NK-92 (cell line): ENCODE results near the gene PCK2.
A peak's percentile ranks its signal among the peaks of the same experiment; 100 is the strongest.

Source experiments
- DNase-seq: peaks from one replicate; lab custom pipeline; 2025; ENCODE audit not compliant: unreplicated experiment; lab: John Stamatoyannopoulos, UW

The PCK2 gene

DNA sequence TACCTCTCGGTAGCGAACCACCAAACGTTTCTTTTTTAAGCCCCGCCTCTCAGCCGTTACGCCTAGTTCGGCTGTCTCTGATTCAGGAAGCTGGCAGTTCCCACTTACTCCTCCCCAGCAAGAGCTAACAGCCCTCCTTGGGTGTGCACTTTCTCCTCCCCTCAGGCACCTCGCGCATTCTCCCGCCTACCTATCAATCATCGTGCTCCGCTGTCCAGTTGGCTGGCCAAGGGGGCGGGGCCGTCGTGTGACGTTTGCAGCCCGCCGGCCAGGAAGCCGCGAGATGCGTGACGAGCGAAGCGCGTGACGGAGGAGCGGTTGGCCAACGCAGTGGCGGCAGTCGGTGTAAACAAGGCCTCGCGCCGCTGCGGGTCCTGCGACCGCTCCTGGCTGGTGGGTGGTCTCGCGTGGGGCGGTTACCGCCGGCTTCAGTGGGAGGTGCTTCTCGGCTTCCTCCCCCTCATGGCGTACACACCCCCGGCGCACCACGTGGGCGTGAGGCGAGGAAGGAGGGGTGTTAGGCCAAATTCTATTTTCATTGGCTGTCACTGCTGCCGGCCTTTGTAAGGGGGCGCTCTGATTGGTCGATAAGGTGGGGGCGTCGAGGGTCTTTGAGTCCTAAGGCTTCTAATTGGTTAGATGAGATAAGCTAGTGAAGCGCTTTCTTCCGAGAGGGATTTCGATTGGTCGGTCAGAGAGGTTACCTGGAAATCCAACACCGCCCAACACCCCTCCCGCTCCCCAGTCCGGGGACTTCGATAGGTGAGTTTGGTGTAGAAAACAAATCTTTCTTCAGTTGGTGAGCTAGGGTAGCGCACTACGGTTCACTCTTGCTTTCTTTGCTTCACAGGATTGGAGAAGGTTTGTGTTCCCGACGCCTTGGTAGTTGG is 20.7 kb downstream of the PCK2 start, which contains the start of the genes DCAF11 and NRL:
TSS of gene DCAF11 (plus strand) at position 246 of the 890 bp plus-strand sequence. CDS start 818 bp downstream, outside the sequence.
TSS of gene NRL (minus strand) at position 418 of the 890 bp plus-strand sequence. CDS start 32,101 bp downstream, outside the sequence.
- peak; percentile 95 for DNase-seq

DNA sequence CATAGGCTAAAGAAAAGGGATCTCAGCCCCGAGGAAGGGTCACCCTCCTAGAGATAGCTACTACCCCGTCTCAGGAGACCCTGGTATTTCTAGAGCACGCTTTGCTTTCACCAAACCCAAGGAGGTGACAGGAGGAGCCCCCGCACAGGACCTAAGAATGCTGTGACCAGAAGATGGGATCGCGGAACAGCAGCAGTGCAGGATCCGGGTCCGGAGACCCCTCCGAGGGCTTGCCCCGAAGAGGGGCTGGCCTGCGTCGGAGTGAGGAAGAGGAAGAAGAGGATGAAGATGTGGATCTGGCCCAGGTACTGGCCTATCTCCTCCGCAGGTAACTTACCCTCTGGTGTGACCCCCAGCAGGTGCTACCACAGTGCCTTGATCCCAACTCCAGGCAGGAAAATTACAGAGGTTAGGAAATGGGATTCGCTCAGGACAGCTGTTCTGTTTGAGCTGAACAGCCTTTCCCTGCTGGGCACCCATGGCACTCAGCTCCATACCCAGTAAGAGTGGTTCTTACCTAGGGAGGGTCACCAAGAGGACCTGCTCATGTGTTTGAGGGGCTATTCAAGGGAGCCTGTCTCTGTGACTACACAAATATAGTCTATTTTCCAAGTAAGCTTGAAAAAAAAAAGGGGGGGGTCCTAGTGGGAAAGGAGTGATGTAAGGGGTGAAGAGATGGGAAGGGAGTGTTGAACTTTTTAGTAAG is 21.5 kb downstream of the PCK2 start:
- no peak for DNase-seq

DNA sequence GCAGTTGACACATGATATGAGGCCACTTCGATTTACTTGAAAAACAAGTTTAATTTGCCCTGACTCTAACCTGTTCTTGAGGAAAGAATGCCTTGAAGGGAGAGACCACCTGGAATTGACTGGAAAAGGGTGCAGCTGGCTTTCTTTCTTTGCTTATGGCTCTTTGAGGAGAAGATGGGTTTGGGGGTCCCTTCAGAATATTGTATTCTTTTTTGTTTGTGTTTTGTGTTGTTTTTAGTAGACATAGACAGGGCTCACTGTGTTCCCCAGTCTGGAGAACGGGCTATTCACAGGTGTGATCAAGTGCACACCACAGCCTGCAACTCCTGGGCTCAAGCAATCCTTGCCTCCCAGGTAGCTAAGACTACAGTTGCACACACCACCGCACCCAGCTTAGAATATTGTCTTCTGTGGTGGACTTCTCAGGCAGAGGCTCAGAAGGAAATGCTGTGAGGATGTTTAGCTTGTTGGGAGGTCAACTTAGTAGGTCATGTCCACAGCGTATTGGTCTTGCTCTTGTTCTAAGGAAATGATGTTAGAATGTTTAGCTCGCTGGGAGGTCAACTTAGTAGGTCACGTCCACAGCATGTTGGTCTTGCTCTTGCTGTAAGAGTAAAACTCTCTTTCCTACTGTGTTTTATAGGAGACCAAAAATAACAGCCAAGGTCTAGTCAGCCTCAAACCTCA is 22.2 kb downstream of the PCK2 start:
- no peak for DNase-seq

DNA sequence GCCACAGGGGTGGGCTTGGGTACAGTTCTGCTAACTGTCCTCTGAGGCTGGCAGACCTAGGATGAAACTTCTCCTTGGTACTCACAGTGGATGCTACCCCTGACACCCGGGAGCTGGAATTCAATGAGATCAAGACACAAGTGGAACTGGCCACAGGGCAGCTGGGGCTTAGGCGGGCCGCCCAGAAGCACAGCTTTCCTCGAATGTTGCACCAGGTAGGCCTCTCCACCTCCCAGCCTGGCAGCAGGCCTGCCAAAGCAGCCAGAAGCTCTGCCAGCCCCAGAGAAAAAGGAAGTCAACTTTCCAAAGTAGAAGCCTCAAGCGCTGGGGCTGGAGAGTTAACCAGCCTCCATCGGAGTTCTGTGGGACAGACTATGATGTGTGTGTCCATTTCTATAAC is 23.1 kb downstream of the PCK2 start:
- DNase-seq = no peak

DNA sequence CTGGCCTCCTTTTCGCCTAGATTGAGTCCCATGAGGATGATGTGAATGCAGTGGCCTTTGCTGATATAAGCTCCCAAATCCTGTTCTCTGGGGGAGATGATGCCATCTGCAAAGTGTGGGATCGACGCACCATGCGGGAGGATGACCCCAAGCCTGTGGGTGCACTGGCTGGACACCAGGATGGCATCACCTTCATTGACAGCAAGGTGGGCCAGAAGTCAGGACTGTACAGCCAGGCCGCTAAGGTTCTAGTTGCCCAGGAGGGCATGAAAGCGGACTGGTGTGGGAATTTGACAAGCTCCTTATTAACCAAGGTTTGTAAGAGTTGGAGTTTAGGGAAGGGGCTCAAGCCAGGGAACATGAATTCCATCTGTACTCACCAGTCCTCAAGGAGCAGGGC is 25.6 kb downstream of the PCK2 start:
- DNase-seq = no peak

DNA sequence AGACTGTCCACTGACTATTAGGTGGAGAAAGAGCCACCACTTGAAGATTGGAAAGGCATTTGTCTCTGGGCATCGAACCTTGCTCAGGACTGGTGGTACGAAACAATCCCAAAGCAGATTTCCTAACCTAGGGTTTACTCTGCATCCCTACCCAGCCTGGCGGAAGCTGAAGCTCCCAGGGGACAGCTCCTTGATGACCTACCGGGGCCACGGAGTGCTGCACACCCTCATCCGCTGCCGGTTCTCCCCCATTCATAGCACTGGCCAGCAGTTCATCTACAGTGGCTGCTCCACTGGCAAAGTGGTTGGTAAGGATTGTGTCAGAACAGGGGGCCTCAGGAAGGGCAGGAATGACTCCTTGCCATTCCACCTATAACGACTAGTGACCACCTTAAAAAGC is 27.1 kb downstream of the PCK2 start:
- DNase-seq = no peak

DNA sequence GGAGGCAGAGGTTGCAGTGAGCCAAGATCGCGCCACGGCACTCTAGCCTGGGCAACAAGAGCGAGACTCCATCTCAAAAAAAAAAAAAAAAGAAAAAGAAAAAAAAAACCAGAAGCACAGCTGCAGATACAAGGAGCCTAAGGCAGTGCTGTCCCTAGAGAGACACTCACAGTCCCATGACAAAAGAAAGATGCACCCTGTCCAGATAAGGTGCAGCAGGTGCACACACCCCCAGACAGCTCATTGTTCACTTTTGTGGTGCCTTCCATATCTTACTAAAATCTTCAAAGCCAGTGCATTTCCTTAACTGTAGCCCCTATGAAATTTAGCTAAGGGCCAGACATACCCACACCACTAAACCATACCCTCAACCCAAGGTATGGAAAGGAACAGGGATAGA is 28.3 kb downstream of the PCK2 start:
- no peak for DNase-seq

DNA sequence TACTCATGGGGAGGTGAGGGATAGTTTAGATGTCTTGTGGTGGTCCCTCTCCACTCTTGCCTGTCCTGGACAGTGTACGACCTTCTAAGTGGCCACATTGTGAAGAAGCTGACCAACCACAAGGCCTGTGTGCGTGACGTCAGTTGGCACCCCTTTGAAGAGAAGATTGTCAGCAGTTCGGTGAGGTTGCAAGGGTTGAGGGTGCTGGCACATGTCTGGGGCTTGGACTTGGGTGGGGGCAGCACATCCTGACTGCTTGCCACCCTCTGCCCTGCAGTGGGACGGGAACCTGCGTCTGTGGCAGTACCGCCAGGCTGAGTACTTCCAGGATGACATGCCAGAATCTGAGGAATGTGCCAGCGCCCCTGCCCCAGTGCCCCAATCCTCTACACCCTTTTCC is 28.8 kb downstream of the PCK2 start:
- no peak for DNase-seq

DNA sequence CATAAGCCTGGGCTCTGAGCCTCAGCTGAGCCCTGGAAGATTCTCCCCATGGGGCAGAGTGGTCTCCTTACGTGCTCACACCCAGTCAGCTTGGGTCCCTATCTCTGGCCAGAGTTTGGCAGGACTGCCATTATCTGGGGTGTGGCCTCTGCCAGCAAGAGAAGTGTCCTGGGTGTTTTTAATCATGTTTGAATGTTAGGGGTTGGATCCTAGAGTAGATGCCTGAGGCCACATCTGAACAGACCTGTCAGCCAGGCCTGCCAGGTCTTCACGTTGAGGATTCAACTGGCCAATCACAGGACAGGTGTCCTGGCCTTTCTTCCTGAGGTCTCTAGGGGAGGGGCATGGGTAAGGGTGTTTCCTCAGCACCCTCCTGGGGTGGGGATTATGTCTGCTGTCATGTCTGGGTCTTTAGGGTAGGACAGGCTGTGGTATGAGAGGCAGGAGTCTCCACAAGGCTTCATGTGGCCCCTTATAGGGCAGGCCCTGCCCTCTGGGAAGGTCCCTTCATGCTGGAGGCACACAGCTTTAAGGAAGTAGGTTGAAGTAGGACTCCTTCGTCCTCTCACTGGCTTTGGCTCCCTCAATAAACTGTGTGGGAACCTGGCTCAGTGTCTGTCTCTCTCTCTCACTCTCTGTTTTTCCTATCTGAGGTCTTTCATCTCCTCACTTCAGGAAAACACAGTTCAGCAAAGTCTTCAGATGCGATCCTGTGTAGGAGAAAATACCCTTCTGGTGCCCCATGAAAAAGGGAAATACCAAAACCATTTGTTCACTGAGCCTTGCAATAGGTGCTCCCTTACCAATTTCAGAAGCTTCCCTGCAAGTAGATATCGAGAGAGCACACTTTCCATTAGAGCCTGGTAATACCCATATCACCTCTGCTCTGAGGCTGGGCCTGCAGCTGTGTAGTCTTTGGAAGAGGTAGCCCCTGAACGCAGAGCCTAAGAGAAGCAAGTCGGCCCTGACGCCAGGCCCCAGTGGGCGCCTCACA is 29.6 kb downstream of the PCK2 start:
- DNase-seq = no peak

DNA sequence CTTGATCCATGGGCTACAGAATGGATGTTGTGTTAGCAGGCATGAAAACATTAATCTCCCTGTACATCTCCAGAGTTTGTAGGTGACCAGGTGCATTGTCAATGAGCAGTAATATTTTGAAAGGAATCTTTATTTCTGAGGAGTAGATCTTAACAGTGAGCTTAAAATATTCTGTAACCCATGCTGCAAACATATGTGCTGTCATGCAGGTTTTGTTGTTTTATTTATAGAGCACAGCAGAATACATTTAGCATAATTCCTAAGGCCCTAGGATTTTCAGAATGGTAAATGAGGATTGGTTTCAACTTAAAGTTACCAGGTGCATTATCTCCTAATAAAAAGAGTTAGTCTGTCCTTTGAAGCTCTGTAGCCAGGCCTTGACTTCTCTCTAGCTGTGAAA is 32.8 kb downstream of the PCK2 start:
- no peak for DNase-seq

DNA sequence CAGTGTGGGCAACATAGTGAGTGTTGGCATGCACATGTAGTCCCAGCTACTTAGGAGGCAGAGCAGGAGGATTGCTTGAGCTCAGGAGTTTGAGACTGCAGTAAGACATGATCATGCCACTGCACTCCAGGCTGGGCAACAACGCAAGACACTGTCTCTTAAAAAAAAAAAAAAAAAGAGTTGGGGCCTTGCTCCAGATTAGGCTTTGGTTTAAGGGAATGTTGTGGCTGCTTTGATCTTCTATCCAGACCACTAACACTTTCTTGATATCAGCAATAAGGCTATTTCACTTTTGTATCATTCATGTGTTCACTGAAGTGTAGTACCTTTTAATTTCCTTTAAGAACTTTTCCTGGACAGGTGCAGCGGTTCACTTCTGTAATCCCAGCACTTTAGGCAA is 33.6 kb downstream of the PCK2 start:
- no peak for DNase-seq

DNA sequence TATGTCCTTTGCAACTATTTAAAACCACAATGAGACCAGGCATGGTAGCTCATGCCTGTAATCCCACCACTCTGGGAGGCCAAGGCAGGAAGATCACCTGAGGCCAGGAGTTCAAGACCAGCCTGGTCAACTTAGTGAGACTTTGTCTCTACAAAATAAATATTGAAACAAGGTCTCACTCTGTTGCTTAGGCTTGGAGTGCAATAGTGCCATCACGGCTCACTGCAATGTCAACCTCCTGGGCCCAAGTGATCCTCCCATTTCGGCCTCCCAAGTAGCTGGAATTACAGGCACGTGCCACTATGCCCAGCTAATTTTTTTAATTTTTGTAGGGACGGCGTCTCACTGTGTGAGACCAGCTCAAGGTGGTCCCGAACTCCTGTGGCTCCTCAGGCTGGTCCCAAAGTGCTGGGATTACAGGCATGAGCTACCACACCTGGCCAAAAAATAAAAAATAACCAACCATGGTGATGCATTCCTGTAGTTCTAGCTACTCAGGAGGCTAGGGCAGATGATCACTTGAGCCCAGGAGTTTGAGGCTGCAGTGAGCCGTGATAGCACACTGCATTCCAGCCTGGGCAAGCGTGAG is 35.4 kb downstream of the PCK2 start:
- DNase-seq = no peak

DNA sequence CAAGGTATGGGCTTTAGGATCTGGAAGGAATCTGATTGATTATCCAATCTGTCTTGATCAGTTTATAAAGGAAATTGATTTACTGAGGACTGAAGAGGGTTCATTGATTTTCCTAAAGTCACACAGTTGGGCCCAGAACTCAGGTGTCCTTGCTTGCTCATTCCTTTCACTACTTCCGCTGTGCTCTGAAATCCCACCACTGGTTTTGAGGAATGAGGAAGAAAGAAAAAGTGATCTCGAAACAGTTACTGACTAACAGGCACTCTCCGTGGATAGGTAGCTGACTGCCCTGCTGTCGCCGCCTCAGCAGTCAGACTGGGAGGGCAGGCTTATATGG is 36.2 kb downstream of the PCK2 start, which contains the start of gene FITM1:
TSS of gene FITM1 (plus strand) at position 280 of the 337 bp plus-strand sequence. CDS start 905 bp downstream, outside the sequence.
- DNase-seq = no peak

DNA sequence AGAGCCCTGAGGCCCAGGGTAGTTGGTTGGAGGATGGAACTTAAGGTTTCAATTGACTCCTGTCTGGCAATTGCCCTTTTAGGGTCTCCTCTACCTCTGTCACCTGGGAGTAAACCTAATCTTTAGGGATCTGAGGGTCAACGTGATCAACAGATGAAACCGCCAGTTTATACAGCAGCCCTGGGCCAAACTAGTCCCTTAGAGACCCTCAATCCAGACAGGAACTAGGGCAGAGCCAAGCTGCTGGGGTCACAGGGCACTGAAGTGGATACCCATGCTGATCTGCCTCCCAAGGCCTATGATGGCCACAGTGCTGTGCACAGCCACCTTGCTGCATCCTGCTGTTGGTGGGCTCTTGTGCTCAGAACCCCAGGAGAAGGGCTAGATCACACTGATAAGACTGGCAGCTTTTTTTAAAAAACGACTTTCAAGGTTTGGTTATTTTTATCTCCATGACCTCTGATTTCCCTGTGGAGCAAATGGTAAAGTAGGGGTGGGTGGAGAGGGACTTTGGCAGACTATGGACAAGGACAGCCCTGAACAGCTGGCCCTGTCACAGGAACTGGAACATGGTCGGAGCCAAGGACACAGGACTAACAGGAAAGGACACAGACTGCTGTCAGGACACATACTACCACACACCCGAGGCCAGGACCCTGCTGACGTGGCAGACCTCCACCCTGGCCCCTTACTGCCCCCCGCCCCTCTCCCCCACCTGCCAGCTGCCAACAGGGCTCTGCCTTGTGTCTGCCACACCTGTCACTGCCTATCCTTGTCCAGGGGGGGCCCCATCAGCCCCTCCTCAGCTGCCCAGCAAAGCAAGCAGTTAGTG is 36.8 kb downstream of the PCK2 start:
- no peak for DNase-seq

DNA sequence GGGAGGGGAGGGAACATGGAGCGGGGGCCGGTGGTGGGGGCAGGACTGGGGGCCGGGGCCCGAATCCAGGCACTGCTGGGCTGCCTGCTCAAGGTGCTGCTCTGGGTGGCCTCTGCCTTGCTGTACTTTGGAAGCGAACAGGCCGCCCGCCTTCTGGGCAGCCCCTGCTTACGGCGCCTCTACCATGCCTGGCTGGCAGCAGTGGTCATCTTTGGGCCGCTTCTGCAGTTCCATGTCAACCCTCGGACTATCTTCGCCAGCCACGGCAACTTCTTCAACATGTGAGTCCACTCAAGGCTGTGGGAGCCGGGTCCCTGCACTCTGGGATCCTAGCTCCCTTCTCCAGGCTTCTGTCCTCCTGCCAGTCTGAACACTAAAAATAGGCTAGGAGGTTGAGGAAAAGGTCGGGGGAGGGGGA is 37.4 kb downstream of the PCK2 start:
- no peak for DNase-seq

DNA sequence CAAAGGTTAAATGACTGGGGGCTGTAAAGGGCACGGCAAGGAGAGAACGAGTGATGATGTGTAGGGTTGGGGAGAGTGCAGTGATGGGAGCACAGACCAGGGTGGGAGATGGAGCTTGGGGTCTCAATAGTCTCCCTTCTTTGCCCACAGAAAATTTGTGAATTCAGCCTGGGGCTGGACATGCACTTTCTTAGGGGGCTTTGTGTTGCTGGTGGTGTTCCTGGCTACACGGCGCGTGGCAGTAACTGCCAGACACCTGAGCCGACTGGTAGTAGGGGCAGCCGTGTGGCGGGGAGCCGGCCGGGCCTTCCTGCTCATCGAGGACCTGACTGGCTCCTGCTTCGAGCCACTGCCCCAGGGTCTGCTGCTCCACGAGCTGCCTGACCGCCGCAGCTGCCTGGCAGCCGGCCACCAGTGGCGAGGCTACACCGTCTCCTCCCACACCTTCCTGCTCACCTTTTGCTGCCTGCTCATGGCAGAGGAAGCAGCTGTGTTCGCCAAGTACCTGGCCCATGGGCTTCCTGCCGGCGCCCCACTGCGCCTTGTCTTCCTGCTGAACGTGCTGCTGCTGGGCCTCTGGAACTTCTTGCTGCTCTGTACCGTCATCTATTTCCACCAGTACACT is 38.1 kb downstream of the PCK2 start:
- no peak for DNase-seq

DNA sequence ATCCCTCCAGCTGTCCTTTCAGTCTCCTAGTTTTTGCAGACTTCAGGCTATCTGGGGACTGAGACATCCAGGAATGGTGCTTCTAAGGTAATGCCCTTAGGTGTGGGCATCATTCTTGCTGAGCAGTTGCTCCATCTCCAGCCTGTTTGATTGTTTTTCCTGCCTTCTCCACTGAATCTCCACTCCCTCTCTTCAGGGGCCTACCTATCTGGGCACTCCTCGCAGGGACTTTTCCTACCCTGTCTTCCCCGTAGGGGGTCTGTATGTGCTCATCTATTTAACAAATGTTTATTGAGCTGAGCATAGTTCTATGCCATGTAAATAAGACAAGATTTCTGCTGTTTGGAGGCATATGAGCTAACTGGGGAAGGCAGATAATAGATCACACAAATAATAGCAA is 38.9 kb downstream of the PCK2 start:
- no peak for DNase-seq

DNA sequence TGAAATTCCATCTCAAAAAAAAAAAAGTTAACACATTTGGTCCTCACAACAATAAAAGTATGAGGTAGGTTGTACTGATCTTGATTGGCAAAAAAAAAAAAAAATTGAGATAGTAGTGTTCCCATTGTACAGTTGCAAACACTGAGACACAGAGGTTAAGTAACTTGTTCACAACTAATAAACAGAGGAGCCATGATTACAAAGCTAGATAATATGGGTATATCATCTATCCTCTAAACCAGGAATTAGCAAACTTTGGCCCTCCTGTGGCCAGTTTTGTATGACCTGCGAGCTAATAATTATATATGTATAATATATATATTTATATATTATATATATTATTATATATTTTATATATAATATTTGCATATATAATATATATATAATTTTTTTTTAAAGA is 39.6 kb downstream of the PCK2 start:
- DNase-seq = no peak

DNA sequence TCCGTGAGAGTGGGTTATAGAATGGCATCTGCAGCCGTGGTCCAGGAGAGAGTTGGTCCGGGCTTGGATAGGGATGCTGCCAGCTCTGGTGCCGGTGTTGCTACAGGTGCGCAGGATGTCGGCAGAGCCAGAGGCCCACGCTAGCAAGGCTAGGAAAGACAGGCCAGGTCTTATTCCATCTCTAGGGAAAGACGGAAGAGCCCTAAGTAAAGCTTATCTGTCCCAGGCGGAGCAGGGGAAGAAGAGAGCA is 41.4 kb downstream of the PCK2 start:
- no peak for DNase-seq
